ENCODE results near the gene MACROD1.

The MACROD1 gene

DNA sequence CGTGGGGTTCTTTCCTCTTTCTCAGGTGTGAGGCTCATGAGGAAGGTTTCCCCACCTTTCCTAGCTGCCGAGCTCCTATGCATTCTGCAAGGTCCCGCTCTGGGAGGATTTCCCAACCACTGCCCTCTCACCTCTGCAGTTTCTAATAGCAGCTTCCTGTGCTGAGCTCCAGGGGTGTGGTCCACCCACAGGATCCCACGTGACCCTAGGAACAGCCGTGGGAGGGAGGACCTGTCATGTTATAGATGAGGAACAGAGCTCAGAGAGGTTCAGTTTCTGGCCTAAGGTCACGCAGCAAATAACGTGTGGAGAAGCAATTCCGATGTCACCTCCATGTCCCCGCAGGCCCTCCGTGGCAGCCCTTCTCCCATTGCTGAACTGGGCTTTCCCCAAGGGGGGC is 91.7 kb downstream of the MACROD1 start:
- DNase-seq (ENCODE audit: low spot score) = no peak

DNA sequence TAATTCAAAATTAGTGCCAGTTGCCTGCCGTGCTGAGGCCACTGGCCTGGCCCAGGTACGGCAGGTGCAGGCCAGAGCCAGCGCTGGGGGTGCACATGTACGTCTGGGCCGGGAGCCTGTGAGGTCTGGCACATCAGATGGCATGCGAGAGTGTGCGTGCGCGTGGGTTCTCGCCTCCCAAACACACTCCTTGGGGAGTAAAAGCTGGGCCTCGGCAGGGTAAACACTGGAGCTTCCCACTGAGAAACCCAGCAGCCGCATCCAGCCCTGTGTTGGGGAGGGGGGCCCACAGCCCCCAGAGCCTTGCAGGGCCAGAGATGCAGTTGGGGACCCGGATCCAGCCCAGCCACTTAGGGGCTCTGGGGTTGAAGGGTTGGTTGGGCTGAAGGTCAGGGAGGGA is 92.4 kb downstream of the MACROD1 start:
- DNase-seq (ENCODE audit: low spot score) = no peak

DNA sequence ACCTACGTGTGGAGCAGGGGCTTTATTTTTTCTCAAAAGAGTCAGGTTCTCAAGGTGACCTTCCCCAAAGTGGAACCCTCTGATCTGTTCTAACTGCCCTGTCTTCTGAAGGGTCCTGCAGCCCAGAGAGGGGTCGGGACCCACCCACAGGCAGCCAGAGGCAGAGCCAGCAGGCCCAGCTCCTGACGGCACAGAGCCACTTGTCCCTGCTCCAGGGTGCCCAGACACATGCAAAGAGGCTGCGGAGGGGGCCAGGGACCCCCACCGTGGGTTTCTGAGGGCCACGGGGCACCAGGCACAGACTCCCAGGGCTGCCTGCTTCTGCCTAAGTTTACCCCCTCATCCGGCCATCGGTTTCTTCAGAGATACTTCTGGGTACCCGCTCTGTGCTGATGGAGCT is 93.0 kb downstream of the MACROD1 start:
- no peak for DNase-seq (ENCODE audit: low spot score)

DNA sequence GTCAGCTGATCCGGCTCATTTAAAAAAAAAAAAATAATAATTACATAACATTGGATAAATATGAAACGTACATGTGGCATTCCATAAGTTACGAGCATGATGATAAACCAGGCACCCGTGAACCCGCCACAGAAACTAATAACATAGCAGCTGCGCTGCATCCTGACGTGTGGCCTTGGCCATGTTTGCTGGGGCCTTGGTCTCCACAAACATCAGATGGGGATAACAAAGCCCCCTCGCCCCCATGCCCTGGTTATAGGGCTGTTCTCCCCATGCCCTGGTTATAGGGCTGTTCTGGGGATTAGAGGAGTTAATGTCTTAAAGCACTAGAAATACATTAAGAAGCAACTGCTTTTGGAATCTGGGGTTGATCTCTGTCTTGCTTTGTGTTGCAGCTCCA is 93.5 kb downstream of the MACROD1 start:
- DNase-seq (ENCODE audit: low spot score) = no peak

DNA sequence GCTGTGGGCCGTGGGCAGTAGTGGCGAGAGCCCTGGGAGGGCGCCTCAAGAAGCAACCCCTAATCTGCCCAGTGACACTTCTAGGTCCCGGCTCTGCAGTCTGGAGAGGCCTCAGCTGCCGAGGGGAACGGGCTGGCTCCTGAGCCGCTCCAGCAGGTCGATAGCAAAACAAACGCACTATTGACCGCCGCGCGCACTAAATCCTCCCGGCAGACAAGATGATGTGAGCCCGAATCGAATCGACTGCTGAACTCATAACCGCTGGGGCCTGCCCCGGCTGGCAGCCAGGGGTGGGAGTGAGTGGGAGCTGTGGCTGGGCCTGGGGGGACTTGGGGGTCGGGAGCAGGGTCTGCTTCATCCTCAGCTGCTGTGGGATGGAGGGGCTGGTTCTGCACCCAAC is 94.1 kb downstream of the MACROD1 start:
- no peak for DNase-seq (ENCODE audit: low spot score)

DNA sequence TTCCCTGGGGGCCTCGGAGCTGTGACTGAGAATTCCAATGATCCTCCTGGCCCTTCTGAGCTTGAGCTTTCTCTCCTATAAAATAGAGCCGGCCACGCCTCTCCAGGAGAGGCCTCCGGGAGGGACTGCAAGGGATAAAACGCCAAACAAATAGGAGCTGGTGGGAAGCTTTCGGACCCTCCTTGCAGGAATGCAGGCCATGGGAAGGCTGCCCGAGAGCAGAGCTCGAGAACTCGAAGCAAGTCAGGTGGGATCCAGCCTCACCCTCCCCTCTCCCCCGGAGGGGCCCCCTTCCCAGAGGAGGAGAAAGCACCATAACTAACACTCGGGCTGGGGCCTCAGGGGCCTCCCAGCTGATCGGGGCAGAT is 95.6 kb downstream of the MACROD1 start:
- DNase-seq (ENCODE audit: low spot score) = no peak

DNA sequence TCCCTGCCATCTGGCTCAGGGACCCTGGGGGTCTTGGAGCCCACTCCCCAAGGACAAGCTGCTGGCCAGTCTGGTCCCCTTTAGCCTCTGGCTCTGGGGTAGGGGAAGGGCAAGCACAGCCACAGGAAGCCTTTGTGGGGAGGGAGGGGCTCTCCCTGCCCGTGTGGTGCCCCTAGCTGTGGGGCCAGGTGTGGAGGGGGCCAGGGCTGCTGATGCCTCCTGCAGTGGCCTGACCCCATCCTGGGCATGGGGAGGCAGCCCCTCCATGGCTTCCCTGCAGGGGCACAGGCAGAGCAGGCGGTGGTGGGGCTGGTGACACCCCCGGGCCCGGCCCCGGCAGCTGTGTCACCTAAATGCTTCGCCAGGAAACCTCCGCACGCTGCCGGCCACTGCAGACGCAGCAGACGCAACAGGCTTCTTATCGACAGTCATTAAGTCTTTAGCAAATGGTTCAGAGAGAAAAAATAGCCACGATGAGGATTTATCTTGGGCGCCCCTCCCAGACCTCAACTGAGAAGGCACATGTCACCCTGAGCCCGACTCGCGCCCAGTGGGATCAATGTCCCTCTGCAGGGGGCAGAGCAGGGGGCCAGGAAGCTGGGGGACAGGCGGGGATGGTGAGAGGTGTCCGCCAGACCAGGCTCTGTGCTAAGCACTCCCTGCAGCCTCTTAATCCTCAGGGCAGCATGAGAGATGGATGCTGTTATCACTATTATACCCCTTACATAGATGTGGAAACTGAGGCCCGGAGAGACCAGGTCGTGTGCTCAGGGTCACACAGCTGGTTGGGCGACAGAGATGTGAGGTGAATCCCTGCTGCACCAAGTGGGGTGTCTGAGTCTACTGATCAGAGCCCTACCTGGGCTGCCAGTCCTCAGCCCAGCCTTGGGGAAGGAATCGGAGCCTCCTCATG is 96.3 kb downstream of the MACROD1 start:
- DNase-seq (ENCODE audit: low spot score) = no peak

DNA sequence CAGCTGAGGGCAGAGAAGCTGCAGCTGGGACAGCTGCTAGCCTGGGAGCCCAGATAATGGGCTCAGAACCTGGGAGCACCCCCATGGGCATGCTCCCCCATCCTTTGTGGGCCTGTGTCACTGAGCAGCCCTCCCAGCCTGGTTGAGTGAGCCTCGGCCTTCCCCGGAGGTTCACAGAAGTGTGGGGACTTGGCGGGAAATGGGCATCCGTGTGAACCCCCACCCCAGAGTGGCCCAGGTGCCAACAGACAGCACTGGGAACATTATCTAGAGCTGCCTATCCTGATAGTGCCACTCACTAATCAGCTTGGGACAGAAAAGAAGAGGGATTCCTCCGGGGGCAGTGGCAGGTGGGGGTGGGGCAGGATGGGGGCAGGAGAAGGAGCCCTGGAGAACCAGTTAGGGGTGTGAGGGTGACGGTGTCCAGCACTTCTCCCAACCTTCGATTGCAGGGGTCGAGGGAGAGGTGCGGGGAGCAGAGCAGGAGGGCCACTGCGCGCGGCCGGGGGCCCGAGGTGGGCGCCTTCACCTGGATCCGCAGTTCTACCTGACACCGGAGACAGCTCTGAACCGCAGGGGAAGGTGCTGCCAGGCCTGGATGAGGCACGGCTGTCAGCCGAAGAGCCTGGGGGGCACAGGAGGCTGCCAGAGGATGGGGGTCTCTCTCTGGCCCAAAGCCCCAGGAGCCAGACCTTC is 97.1 kb downstream of the MACROD1 start:
- no peak for DNase-seq (ENCODE audit: low spot score)

DNA sequence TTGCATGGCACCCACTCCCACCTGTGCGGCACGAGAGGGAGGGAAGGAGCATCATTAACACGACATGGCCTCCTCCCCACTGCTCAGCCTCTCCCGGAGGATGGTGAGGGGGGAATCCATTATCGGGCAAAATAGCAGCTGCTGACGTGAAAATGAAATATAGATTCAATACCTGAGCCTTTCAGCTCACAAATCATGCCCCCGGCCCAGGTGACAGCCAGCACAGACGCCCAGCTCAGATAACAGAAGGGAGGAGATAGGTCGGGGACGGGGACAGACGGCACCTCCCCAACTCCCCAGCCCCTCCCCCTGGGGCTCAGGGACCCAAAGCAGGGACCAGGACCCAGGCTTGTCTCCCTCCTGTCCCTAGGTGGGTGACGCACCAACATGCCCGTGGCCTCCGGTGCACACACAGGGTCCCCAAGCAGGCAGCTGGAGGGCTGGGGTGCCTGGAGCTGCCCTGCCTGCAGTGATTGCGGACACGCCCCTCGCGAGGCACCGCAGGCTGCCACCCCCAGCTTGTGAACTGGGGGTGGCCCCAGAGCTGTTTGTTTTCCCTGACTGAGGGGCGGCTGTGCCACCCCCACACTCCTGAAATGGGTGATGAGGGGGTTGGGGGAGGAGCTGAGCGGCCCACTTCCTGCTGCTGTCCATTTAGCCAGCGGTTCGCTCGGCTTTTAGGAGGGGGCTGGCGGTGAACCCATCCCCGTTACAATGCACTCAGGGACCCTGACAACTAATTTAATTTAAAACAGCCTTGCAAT is 98.5 kb downstream of the MACROD1 start:
- DNase-seq (ENCODE audit: low spot score) = no peak

DNA sequence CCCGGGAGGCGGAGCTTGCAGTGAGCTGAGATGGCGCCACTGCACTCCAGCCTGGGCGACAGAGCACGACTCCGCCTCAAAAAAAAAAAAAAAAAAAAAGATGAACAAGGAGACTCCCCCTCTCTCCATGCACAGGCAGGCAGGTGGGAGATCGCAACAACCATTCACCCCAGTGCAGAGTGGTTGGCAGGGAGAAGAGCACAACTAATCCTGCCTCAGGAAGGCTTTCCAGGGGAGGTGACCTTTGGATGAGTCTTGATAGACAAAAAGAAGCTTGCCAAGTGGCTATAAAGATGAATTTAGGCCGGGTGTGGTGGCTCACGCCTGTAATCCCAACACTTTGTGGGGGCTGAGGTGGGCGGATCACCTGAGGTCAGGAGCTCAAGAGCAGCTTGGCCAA is 100.2 kb downstream of the MACROD1 start:
- DNase-seq (ENCODE audit: low spot score) = no peak

DNA sequence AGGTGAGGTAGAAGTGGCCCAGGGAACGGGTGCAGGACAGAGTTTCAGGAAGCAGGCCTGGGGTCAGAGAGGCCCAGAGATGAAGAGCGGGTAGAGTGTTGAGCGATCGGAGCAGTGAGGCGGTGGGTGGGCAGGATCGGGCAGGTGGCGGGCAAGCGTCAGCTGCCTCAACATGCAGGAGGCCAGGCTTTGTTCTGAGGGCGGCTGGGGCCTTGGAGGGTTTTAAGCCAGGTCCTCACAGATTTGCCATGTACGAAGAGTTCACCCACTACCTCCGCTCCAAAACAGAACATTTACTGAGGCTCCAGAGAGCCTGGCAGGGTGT is 100.8 kb downstream of the MACROD1 start:
- no peak for DNase-seq (ENCODE audit: low spot score)

DNA sequence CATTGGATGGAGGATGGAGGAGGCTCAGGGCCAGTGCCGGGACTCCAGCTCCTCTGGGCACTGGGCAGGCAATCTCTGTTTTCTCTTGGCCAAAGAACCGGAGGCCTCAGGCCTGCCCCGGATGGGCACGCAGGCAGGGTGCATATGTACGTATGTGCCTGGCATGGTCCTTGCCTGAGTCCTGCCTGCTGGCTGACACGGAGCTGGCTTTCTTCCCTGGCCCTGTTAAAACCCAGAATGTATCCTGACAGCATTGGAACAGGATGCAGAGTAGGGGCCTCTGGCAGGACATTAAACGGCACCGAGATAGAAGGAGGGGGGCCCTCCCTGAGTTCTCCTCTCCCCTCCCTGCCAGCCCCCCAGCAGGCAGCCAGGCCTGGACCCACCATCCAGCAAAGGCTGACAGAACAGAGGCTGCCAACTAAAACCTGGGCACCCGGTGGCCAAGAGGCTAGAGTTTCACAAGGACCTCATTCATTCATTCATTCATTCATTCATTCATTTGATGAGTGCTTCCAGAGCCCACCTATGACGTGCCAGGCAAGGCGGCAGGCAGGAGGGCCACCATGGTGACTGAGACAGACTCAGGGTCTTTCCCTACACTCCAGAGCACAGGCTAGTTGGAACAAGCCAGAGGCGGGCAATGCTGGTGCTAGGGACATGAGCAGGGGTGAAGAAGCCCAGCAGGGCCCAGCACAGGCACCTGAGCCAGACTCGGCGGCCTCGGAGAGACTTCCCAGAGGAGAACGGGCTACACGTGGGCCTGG is 101.4 kb downstream of the MACROD1 start:
- DNase-seq (ENCODE audit: low spot score) = no peak

DNA sequence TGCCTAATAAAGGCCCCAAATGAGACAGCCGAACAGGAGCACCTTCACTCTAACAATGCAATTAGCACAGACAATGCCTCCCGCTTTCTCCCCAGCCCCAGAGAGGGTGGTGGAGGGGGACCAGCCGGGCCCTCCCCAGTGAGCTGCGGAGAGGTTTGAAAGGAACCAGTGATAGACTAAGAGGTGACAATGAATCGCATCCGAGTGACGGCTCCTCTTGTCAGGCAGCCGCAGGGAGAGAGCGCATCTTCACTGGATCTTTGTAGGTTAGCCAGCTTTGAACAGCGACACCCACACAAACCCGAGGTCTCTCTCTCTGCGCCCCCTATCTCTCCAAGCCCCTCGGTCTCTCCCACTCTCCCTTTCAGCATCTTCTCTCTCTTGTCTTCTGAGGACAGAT is 102.1 kb downstream of the MACROD1 start:
- no peak for DNase-seq (ENCODE audit: low spot score)

DNA sequence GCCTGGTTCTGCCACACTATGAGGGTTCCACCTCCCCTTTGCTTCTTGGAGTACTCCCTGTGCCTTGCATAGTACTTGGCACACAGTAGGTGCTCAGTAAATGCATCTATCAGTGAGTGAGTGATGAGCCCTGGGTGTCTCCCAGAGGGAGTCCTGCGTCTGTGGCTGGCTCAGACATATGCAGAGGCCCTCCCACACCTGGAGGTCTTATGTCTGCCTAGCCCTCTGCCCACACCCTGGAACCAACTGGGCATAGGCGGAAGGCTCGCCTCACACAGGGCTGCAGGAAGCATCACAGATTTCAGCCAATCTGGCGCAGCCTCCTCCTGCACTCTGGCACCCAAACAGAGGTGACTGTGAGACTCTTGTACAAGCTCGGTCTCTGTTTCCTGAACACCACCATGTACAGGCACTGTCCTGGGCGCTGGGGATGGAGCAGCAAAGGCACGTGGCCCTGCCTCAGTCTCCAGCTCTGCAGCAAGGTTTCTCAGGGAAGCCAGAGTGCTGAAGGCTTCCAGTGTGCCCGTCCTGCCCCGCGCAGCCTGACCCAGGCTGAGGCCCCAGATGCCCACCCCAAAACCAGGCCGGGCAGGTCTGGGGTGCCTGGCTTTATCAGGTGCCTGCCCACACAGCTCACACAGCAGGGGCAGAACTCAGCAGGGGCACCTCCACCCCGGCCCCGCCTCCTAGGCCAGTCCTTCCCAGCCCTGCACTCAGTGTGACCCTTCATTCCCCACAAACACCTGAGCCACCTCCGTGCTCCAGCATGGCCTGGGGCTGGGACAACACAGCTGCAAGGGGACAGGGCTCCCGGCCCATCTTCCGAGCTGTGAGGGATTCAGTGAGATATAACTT is 103.5 kb downstream of the MACROD1 start:
- no peak for DNase-seq (ENCODE audit: low spot score)

DNA sequence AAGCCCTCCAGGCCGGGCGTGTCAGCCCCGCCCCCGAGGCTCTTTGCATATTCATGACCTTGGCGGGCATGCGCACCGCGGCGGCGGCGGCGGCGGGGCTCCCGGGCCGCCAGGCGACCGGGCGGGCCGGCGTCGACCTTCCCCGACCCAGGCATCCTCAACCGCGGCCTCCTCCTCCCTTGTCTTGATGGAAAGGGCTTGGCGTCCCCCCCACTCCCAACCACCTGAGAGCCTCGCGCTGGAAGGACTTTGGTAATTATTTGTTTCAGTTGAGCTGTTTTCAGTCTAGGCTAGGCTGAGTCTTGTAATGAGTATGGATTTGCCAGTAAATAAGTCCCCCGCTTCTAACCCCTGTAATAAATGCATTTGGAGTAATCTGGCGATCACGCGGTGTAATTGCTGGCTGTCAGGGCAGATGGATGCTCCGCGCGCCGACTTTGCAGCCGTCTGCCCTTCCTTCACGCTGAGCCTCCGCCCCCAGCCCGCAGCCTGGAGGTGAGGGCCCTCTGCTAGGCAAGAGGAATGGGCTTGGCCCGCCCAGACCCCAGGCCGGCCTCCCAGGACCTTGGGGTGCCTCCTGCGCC is 105.0 kb downstream of the MACROD1 start:
- peak; percentile 96 for DNase-seq (ENCODE audit: low spot score)

DNA sequence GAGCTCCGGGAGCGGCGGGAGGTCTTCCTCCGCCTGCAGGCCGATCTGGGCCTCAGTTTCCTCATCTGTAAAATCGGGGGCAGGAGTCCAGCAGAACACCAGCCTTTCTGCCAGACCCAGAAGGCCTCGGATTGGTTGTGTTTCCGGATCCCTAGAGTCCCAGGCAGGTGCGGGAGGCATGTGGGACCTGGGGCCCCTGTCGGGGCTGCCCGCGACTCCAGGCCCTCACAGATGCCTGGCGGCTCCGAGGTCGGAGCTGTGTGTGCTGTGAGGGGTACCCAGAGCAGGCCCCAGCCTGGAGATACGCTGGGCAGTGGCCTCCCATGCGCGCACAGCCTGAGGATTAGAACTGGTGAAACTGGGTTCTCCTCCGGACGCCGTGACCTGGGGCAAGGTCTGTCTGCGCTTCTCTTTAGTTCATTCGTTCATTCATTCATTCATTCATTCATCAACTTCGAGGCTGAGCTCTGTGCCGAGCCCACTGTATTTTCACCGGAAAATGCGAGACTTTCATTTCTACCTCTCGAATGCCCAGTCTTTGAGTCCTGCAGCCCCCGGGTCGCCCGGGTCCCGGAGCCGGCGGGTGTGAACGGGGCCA is 105.6 kb downstream of the MACROD1 start:
- no peak for DNase-seq (ENCODE audit: low spot score)

DNA sequence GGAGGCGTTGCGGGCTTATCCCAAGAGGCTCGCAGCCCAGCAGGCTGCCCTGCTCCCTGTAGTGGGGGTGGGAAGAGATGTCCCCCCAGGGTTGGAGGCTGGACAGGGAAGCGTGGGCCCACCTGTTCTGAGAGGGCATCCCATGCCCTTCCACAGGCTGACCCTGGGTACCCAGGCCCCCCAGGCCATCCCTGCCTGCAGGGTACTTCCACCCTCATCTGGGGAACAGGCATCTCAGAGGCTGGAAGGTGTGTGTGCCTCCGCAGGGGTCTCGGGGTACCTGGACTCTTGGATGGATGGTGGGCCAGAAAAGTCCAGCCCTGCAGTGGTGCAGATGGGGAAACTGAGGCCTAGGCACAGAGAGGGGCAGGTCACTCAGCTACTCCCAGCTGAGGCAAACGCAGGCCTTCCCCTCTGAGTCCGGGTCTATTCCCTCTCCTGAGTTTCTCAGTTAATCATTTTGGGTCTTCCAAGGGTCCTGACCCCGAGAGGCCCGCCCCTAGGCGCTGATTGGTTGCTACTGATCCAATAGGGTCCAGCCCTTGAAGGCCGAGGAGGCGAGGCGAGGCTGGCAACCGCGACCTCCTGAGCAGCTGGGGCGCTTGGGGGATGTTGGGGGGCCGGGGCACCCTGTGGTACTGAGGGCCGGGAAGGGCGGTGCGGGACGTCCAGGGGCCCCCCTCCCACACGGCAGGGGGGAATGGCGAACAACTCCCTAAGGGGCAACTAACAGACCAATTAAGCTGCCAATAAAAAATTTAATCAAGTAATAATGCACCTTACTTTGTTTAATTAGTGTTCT is 106.4 kb downstream of the MACROD1 start:
- DNase-seq (ENCODE audit: low spot score) = no peak

DNA sequence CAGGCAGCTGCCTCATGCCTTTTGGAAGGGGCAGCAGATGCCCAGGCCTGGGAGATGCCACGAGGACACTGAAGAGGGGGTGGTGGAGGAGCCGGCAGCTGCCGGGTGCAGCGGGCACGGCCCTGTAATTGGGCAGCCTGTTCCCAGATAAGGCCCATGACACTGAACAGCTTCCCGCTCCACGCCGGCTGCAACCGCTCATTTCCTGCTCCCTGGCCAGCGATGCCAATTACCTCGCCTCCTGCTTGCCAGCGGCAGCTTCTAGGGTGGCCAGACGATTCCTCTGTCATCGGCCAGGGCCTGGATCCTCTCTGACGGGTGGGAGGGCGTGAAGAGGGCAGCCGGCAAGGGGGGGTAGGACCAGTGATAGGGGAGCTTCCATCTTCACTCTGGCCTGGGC is 107.4 kb downstream of the MACROD1 start:
- no peak for DNase-seq (ENCODE audit: low spot score)

DNA sequence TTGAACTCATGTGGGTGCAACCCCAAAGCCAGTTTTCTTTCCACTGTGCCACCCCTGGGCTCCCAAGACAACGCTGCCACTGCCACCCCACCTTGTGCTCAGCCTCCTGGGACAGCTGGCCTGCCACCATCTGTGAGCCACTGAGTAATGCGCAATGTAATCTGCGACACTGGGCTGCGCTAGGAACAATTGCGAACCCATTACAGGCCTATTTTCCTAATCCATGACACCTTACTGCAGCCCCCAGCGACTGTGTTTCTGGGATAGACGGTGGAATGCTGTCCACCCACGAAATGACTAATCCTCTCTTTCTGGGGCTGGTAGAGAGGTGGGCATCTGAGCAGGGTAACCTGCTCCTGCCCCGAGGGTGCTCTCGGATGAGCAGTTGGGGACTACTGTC is 108.0 kb downstream of the MACROD1 start:
- DNase-seq (ENCODE audit: low spot score) = no peak

DNA sequence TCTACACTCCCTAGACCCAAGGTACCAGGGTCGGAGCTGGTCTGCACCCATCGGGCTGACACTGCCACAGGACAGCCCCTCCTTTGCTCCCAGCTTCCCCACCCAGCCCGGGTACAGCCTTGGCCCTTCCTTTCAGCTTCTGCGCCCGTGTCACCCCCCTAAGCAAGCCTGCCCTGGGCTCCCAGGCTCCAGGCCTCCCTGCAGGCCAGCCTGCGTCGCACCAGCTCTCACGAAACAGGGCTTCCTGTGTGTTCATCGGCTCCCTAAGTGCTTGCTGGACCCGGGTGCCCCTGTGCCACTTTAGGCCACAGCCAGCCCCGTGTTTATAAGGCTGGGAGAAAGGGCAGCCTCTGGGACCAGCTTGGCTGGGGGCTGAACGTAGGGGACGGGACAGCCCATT is 109.1 kb downstream of the MACROD1 start:
- no peak for DNase-seq (ENCODE audit: low spot score)

Measured in GM03348 (cell line).